ENCODE data around the gene ENAH.

The ENAH gene

DNA sequence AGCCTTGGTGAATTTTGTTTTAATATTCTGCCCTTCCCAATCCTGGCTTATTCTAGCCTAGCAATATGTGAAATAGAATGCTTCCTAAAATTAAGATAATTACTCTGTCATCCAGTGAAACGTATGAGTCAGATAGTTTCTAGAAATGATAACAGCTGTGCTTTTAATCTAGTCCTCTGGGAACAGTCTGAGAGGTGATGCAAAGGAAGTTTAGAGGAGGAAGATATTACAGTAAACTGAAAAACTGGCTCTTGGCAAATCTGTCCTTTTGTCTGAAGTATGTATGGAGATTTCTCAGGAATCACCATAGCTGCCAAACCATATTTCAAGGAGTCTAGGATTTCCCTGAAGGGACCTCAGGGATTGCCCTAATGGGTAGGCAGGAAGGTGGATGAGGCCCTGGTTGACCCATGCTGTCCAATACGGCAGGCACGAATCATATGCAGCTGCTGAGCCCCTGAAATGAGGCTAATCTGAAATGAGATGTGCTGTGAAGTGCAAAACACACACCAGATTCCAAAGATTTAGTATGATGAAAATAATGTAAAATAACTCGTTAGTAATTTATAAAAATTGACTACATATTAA lies 154.3 kb downstream of the ENAH start:
- Mint-ChIP-seq H3K4me3 (no peak overlapping the region), H3K27ac (no peak overlapping the region), H3K27me3 (ENCODE audit: low read depth) (peaks cover 39% of the 10 kb centered on the region), H3K9me3 (no peaks in the 10 kb centered on the region), H3K36me3 (ENCODE audit: low read depth) (no peaks in the 10 kb centered on the region), H3K4me1 (ENCODE audit: low read depth) (peaks cover 2% of the 10 kb centered on the region)
- DNase-seq (ENCODE audit: low spot score) = no peak

DNA sequence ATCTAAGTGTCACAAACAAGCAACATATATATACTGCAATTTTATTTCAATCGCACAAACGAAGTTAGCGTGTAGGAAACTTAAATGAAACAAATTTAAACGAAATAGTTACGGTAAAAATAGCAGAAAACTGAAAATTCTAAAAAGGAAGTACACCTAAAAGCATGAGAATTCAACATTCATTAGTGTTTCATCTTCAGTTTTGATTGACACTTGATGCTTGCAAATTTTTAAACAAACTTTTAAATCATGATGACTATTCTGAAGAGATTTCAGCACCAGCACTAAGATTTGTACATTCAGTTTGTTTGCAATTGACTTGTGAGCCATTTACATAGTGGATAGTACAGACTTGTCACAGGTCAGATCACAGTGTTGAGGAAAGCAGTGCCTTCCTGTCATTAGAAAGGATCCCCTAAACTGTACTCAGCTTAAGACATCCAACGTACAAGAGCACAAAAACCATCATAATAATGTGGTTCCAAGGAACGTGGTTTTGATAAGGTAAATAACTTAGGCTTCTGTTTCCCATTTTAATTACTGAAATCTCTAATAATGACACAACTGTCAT lies 158.0 kb downstream of the ENAH start:
- DNase-seq (ENCODE audit: low spot score) = no peak
- Mint-ChIP-seq H3K36me3 (ENCODE audit: low read depth) (no peaks in the 10 kb centered on the region), H3K27ac (no peak overlapping the region), H3K4me1 (ENCODE audit: low read depth) (peaks cover 2% of the 10 kb centered on the region), H3K4me3 (no peak overlapping the region), H3K27me3 (ENCODE audit: low read depth) (peaks cover 35% of the 10 kb centered on the region), H3K9me3 (no peaks in the 10 kb centered on the region)

- Mint-ChIP-seq H3K36me3 (ENCODE audit: low read depth) (no peaks in the 10 kb centered on the region), H3K27ac (no peak overlapping the region), H3K27me3 (ENCODE audit: low read depth) (peaks cover 32% of the 10 kb centered on the region), H3K9me3 (no peaks in the 10 kb centered on the region), H3K4me1 (ENCODE audit: low read depth) (peaks cover 2% of the 10 kb centered on the region), H3K4me3 (no peak overlapping the region)
- DNase-seq (ENCODE audit: low spot score) = no peak
Measured at GRCh38 chr1:225493591-225494246, 159.2 kb downstream of the ENAH start.

DNA sequence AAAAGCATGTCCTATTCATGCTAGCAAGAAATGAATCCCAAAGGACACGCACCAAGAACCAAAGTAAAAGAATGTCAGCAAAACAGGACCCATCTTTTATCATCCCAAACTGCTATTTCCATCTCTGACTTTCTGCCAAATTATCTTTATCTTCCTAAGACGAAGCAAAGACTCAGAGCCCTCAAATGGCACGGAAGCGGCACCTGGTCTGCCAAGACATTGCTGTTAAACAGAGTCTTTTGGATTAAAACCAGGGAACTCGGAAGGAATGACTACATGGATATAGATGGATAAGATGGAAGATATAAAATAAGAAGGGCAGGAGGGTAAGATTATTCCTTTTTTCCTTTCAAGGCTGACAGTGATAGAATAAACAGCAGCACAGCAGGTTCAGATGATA lies 164.2 kb downstream of the ENAH start:
- Mint-ChIP-seq H3K36me3 (ENCODE audit: low read depth) (no peaks in the 10 kb centered on the region), H3K27me3 (ENCODE audit: low read depth) (peaks cover 16% of the 10 kb centered on the region), H3K4me3 (no peak overlapping the region), H3K27ac (no peak overlapping the region), H3K4me1 (ENCODE audit: low read depth) (no peaks in the 10 kb centered on the region), H3K9me3 (no peaks in the 10 kb centered on the region)
- DNase-seq (ENCODE audit: low spot score) = no peak

GRCh38 chr1:225486856-225487255 lies 166.1 kb downstream of the ENAH start:
- H3K27ac Mint-ChIP-seq = no peak overlapping the region
- H3K4me3 Mint-ChIP-seq = no peak overlapping the region

GRCh38 chr1:225485991-225486530 lies 166.9 kb downstream of the ENAH start:
- Mint-ChIP-seq H3K27me3 (ENCODE audit: low read depth) (peaks cover 12% of the 10 kb centered on the region), H3K4me1 (ENCODE audit: low read depth) (no peaks in the 10 kb centered on the region), H3K4me3 (no peak overlapping the region), H3K36me3 (ENCODE audit: low read depth) (no peaks in the 10 kb centered on the region), H3K9me3 (no peaks in the 10 kb centered on the region), H3K27ac (no peak overlapping the region)
- DNase-seq (ENCODE audit: low spot score) = no peak

More at GRCh38 chr1:225486856-225487255, 166.1 kb downstream of the ENAH start:
- Mint-ChIP-seq H3K36me3 (ENCODE audit: low read depth) (no peaks in the 10 kb centered on the region), H3K27me3 (ENCODE audit: low read depth) (peaks cover 10% of the 10 kb centered on the region), H3K4me1 (ENCODE audit: low read depth) (no peaks in the 10 kb centered on the region), H3K9me3 (no peaks in the 10 kb centered on the region)
- no peak for DNase-seq (ENCODE audit: low spot score)

DNA sequence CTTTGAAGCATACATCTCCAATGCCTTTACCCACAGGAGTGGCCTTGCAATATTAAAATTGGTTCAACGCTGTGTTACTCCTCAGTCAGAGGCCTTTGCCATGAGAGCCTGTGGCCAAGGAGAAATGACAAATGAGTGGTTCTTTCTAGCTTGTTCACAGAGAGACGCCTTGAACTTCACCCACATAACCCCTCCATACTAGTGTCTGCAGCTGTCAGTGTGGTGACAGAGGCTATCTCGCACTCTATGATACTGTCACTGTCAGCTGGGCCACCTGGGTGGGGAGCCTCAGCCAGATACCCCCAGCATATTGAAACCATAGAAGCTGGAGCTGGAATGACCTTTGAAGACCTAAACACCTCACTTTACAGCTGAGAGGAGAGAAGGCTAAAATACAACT lies 167.7 kb downstream of the ENAH start:
- no peak for DNase-seq (ENCODE audit: low spot score)
- H3K36me3 Mint-ChIP-seq (ENCODE audit: low read depth) = no peaks in the 10 kb centered on the region
- H3K9me3 Mint-ChIP-seq = no peaks in the 10 kb centered on the region
- H3K4me1 Mint-ChIP-seq (ENCODE audit: low read depth) = no peaks in the 10 kb centered on the region
- H3K4me3 Mint-ChIP-seq = no peak overlapping the region
- no peak overlapping the region for H3K27ac Mint-ChIP-seq
- H3K27me3 Mint-ChIP-seq (ENCODE audit: low read depth) = peaks cover 12% of the 10 kb centered on the region

GRCh38 chr1:225484657-225485214 lies 168.2 kb downstream of the ENAH start:
- Mint-ChIP-seq H3K27ac (no peak overlapping the region), H3K4me1 (ENCODE audit: low read depth) (no peaks in the 10 kb centered on the region), H3K36me3 (ENCODE audit: low read depth) (no peaks in the 10 kb centered on the region), H3K27me3 (ENCODE audit: low read depth) (peaks cover 12% of the 10 kb centered on the region), H3K9me3 (no peaks in the 10 kb centered on the region), H3K4me3 (no peak overlapping the region)
- no peak for DNase-seq (ENCODE audit: low spot score)

DNA sequence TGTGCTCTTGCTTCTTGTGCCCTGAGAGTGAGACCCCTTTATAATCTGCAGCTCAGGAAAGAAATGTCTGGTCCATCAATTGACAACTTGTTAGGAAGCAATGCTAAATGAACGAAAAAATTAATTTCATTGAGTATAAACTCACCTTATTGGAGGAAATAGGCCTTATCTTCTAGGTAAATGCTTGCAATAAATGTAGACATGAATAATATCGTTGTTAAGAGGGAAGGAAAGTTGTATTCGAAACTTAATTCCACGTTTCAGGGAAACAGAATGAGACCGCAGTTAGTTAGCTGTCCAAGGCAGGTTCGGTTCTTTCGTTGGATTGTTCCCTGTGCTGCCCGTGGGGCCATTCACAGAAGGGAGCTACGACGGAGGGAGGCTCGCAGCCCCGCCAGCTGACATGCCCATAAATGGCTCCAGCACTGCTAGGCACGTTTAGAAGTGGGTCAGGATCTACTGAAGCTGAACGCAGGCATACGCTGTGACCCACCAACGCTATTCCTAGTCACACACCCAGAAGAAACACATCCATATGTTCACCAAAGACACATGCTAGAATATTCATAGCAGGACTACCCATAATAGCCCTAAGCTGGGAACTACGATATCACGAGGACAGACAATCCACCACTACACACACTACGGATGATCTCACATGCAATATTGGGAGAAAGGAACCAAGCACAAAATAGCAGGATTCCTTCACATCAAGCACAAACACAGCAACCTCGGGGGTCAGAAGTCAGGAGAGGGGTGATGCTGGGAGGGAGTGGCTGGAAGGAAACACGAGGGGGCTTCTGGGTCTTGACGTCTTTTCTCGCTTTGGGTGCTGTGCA lies 168.9 kb downstream of the ENAH start:
- H3K27ac Mint-ChIP-seq = no peak overlapping the region
- no peaks in the 10 kb centered on the region for H3K9me3 Mint-ChIP-seq

DNA sequence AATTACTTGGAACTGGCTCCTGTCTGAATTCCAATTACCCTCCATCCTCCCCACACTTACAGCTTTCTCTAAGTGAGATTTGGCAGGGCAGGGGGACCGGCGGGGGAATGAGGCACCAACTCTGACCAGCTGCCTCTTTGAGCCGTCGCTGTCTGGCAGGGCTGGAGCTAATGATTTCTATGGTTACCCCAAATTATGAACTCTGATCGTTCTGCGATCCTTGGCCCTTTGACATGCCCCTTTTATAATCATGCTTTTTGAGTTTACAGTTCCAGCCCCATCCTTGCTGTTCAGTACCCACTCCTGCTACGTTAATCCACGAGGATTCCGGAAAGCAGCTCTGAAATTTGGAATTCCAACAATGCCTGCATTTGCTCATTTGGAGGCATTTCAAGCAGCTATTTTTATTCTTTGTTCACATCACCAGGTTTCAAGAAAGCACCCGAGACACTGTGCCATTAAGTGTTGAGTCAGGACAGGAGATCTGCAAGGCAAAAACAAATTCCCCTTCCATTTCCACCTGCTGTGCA lies 170.4 kb downstream of the ENAH start:
- no peaks in the 10 kb centered on the region for H3K36me3 Mint-ChIP-seq (ENCODE audit: low read depth)
- no peak for DNase-seq (ENCODE audit: low spot score)
- no peaks in the 10 kb centered on the region for H3K9me3 Mint-ChIP-seq
- H3K27ac Mint-ChIP-seq = no peak overlapping the region
- H3K4me1 Mint-ChIP-seq (ENCODE audit: low read depth) = peaks cover 8% of the 10 kb centered on the region
- peaks cover 4% of the 10 kb centered on the region for H3K27me3 Mint-ChIP-seq (ENCODE audit: low read depth)
- H3K4me3 Mint-ChIP-seq = no peak overlapping the region

More for the DNA sequence above, 168.9 kb downstream of the ENAH start:
- Mint-ChIP-seq H3K36me3 (ENCODE audit: low read depth) (no peaks in the 10 kb centered on the region), H3K4me1 (ENCODE audit: low read depth) (no peaks in the 10 kb centered on the region), H3K4me3 (no peak overlapping the region), H3K27me3 (ENCODE audit: low read depth) (peaks cover 9% of the 10 kb centered on the region)
- DNase-seq (ENCODE audit: low spot score) = no peak

DNA sequence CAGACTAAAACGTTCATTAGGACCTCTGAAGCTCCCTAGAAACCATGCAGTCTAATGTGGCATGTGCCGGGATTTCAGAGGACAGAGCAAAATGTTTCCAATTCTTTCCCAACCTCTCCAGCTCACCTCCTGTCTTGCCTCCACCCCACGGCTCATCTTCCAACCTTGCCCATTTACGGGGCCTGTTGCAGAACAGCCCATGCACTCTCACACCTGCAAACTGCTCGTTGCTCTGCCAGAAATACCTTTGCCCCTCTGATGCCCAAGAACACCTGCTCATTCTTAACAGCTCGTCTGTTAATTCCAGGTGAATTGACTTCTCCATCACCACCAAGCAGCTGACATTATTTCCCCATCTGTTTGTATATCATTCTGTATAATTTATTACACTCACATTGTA lies 171.2 kb downstream of the ENAH start:
- no peak for DNase-seq (ENCODE audit: low spot score)
- H3K9me3 Mint-ChIP-seq = no peaks in the 10 kb centered on the region
- no peak overlapping the region for H3K4me3 Mint-ChIP-seq
- H3K4me1 Mint-ChIP-seq (ENCODE audit: low read depth) = peaks cover 15% of the 10 kb centered on the region
- H3K27me3 Mint-ChIP-seq (ENCODE audit: low read depth) = peaks cover 4% of the 10 kb centered on the region
- no peak overlapping the region for H3K27ac Mint-ChIP-seq
- no peaks in the 10 kb centered on the region for H3K36me3 Mint-ChIP-seq (ENCODE audit: low read depth)

GRCh38 chr1:225480825-225481434 lies 172.0 kb downstream of the ENAH start:
- Mint-ChIP-seq H3K36me3 (ENCODE audit: low read depth) (no peaks in the 10 kb centered on the region), H3K27ac (no peak overlapping the region), H3K27me3 (ENCODE audit: low read depth) (peaks cover 2% of the 10 kb centered on the region), H3K4me1 (ENCODE audit: low read depth) (peaks cover 22% of the 10 kb centered on the region), H3K4me3 (no peak overlapping the region), H3K9me3 (no peaks in the 10 kb centered on the region)
- DNase-seq (ENCODE audit: low spot score) = no peak

- Mint-ChIP-seq H3K27ac (no peak overlapping the region), H3K4me1 (ENCODE audit: low read depth) (peaks cover 22% of the 10 kb centered on the region), H3K9me3 (no peaks in the 10 kb centered on the region), H3K27me3 (ENCODE audit: low read depth) (peaks cover 2% of the 10 kb centered on the region), H3K36me3 (ENCODE audit: low read depth) (no peaks in the 10 kb centered on the region), H3K4me3 (no peak overlapping the region)
- DNase-seq (ENCODE audit: low spot score) = no peak
Measured at GRCh38 chr1:225479996-225480720, 172.8 kb downstream of the ENAH start.
